MM.1S (cell line): ENCODE measurements around the gene ENTPD2.

Source experiments
- EZH2 ChIP-seq: fragments of 300-600 bp; sonication (generic); optimal IDR thresholded peaks from 2 replicates; pipeline ENCODE3; 2017; ENCODE audit warnings: low read depth, mild to moderate bottlenecking, antibody characterized with exemption, low read length, mixed read lengths
- TF ChIP-seq, protein P1 (sequence below): fragments of 300-600 bp; sonication (generic); IDR thresholded peaks from 2 replicates; pipeline ENCODE4 v1.5.1; 2016; ENCODE audit warnings: antibody characterized with exemption, low read length, mixed read lengths

DNA sequence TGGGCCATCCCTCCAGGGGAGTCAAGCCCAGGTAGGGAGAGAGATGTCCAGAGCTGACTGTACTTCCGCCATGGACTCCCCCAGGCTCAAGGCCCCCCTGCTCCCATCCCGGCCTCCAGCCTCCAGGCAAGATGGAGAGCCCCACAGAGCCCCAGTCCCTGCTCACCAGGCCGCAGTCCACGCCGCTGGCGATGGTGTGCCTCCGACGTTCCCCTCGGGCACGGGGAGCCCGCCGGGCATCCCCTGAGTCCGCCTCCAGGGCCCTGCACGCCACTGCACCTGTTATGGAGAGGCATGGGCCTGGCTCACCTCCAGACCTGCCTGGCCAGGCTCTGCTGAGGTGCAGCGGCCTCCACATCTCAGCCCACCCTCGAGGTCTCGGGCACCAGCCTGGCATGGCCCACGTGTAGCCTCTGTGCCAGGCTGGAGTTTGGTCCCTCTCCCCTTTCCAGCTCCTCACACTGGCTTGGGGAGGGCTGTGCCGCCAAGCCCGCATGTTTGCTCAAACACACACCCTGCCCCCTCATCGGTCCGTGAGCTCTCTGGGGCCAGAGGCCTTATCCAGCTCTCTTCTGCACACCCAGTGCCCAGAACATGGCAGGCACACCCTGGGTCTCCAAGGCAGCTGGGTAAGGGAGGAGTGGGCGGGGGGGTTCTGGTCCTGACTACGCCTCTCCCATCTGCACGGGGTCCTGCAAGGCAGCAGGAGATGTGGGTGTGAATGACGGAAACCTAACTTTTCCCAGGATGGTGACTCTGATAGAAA lies 12.4 kb upstream of the ENTPD2 start:
- TF ChIP-seq, protein P1, sequence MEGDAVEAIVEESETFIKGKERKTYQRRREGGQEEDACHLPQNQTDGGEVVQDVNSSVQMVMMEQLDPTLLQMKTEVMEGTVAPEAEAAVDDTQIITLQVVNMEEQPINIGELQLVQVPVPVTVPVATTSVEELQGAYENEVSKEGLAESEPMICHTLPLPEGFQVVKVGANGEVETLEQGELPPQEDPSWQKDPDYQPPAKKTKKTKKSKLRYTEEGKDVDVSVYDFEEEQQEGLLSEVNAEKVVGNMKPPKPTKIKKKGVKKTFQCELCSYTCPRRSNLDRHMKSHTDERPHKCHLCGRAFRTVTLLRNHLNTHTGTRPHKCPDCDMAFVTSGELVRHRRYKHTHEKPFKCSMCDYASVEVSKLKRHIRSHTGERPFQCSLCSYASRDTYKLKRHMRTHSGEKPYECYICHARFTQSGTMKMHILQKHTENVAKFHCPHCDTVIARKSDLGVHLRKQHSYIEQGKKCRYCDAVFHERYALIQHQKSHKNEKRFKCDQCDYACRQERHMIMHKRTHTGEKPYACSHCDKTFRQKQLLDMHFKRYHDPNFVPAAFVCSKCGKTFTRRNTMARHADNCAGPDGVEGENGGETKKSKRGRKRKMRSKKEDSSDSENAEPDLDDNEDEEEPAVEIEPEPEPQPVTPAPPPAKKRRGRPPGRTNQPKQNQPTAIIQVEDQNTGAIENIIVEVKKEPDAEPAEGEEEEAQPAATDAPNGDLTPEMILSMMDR = no peak
- TF ChIP-seq EZH2 = no peak
